Endothelial cell of umbilical vein (primary cell): ENCODE data around the gene DTD1. TPM values are rescaled to one million over a fixed set of nuclear protein-coding genes. Genes with fewer than 3 reads are reported as not detected.

Experiments
- BruUV-seq: library from RNA; stranded (reverse); fragments of 400-500 nt; replicated peaks from 2 replicates; lab custom pipeline; 2021; lab: Mats Ljungman, UMichigan
- CTCF ChIA-PET: fragments of 300-600, 350-600 bp; sonication (Branson Sonifier 250); formaldehyde crosslinking; loops from one replicate; lab custom pipeline; 2021; ENCODE audit warnings: antibody characterized with exemption, inconsistent platforms; lab: Charles Lee
- POLR2A ChIA-PET: fragments of 300-600, 350-600 bp; sonication (Branson Sonifier 250); formaldehyde crosslinking; loops from one replicate; lab custom pipeline; 2021; ENCODE audit warnings: antibody characterized with exemption, inconsistent platforms; lab: Charles Lee
- DNase-seq: peaks from one replicate; pipeline ENCODE4 v3.0.0-alpha.2; 2011; ENCODE audit warnings: low read depth, low spot score
- FAIRE-seq: peaks from 2 replicates; lab custom pipeline; 2011; peaks lifted over from hg19 to GRCh38; lab: Jason Lieb, UNC
- H2AFZ ChIP-seq: 2 replicates; pipeline ENCODE4 v1.6.0; 2012; ENCODE audit warnings: low read depth, low read length, control low read depth, inconsistent platforms
- H3K27ac ChIP-seq: 2 replicates; pipeline ENCODE4 v1.5.1; 2011; ENCODE audit warnings: low read depth, mild to moderate bottlenecking, control low read depth, low read length, moderate library complexity; ENCODE audit not compliant: insufficient read depth
- H3K27me3 ChIP-seq, 2 experiments: 2 replicates each; pipeline versions ENCODE4 v1.6.0 to v1.6.1; 2011; ENCODE audit warnings: low read length in 2 of 2, mixed read lengths in 1 of 2; ENCODE audit not compliant: control insufficient read depth in 2 of 2, insufficient read depth in 2 of 2
- H3K36me3 ChIP-seq, 2 experiments: 2 replicates in 1 of 2; 3 replicates in 1 of 2; pipeline ENCODE4 v1.5.1; 2011; ENCODE audit warnings: low read length in 2 of 2, mild to moderate bottlenecking in 1 of 2, moderate library complexity in 1 of 2; ENCODE audit not compliant: control insufficient read depth in 2 of 2, insufficient read depth in 2 of 2; ENCODE audit errors: extremely low read depth in 1 of 2
- H3K4me1 ChIP-seq: 3 replicates; pipeline ENCODE4 v1.5.1; 2011; ENCODE audit warnings: mild to moderate bottlenecking, low read length; ENCODE audit not compliant: control insufficient read depth, insufficient read depth; ENCODE audit errors: extremely low read depth
- H3K4me2 ChIP-seq: 2 replicates; pipeline ENCODE4 v1.6.1; 2011; ENCODE audit warnings: low read length, control low read depth, mixed read lengths; ENCODE audit not compliant: insufficient read depth
- H3K4me3 ChIP-seq, 3 experiments: fragments of 200-600 bp in 1 of 3; sonication (generic), shearing (Covaris generic) in 1 of 3; replicated peaks in 1 of 3; 2 replicates each; pipeline ENCODE4 v1.5.1; 2011 to 2016; ENCODE audit warnings: control low read depth in 3 of 3, low read length in 3 of 3, mild to moderate bottlenecking in 2 of 3, inconsistent platforms in 1 of 3, low read depth in 1 of 3, moderate library complexity in 1 of 3; ENCODE audit not compliant: insufficient read depth in 1 of 3
- H3K79me2 ChIP-seq: 2 replicates; pipeline ENCODE4 v1.6.0; 2012; ENCODE audit warnings: low read length, inconsistent platforms; ENCODE audit not compliant: control insufficient read depth, insufficient read depth
- H3K9ac ChIP-seq: replicated peaks from 2 replicates; pipeline ENCODE3; 2011; ENCODE audit warnings: low read length, control low read depth; ENCODE audit not compliant: insufficient read depth; ENCODE audit errors: extremely low read depth
- H3K9me1 ChIP-seq: replicated peaks from 3 replicates; pipeline ENCODE4 v1.6.0; 2011; ENCODE audit warnings: mild to moderate bottlenecking, low read length; ENCODE audit not compliant: control insufficient read depth, insufficient read depth; ENCODE audit errors: extremely low read depth
- H3K9me3 ChIP-seq: replicated peaks from 2 replicates; pipeline ENCODE4 v1.5.1; 2012; ENCODE audit warnings: low read length, inconsistent platforms; ENCODE audit not compliant: control insufficient read depth, insufficient read depth
- H4K20me1 ChIP-seq: replicated peaks from 2 replicates; pipeline ENCODE3; 2011; ENCODE audit warnings: mild to moderate bottlenecking, low read length; ENCODE audit not compliant: control insufficient read depth, insufficient read depth; ENCODE audit errors: extremely low read depth
- CTCF ChIP-seq, 2 donors: IDR thresholded peaks; 1 replicate in 1 of 2; 2 replicates in 1 of 2; pipeline ENCODE4 v1.5.1; 2011; ENCODE audit warnings: low read length in 2 of 2, mild to moderate bottlenecking in 2 of 2, moderate library complexity in 2 of 2, control low read depth in 1 of 2, inconsistent platforms in 1 of 2, low read depth in 1 of 2; ENCODE audit not compliant: insufficient read depth in 1 of 2; ENCODE audit errors: extremely low read depth in 1 of 2
- EZH2 ChIP-seq: IDR thresholded peaks from 2 replicates; pipeline ENCODE4 v1.6.1; 2012; ENCODE audit warnings: borderline replicate concordance, low read depth, mild to moderate bottlenecking, moderate library complexity, low read length, inconsistent platforms; ENCODE audit not compliant: severe bottlenecking
- FOS ChIP-seq: IDR thresholded peaks from 2 replicates; pipeline ENCODE4 v1.6.1; 2011; ENCODE audit warnings: mild to moderate bottlenecking, low read length, moderate library complexity, borderline replicate concordance; ENCODE audit not compliant: insufficient read depth
- GATA2 ChIP-seq: IDR thresholded peaks from 2 replicates; pipeline ENCODE4 v1.7.0; 2011; ENCODE audit warnings: low read depth, mild to moderate bottlenecking, moderate library complexity, mixed read lengths, low read length; ENCODE audit not compliant: insufficient read length, insufficient read depth
- JUN ChIP-seq: IDR thresholded peaks from 2 replicates; pipeline ENCODE4 v1.6.1; 2011; ENCODE audit warnings: borderline replicate concordance, low read depth; ENCODE audit not compliant: insufficient read length, insufficient read depth
- MAX ChIP-seq: IDR thresholded peaks from 2 replicates; pipeline ENCODE4 v1.6.1; 2011; ENCODE audit not compliant: insufficient read depth, insufficient read length
- MYC ChIP-seq: IDR thresholded peaks from one replicate; pipeline ENCODE4 v1.6.1; 2011; ENCODE audit warnings: mild to moderate bottlenecking, low read depth, low read length
- POLR2A ChIP-seq: IDR thresholded peaks from 2 replicates; pipeline ENCODE4 v1.6.1; 2012; ENCODE audit warnings: low read depth, mild to moderate bottlenecking, control low read depth, low read length
- POLR2AphosphoS5 ChIP-seq: IDR thresholded peaks from 2 replicates; pipeline ENCODE4 v1.6.1; 2012; ENCODE audit warnings: low read depth, mild to moderate bottlenecking, control low read depth, low read length, moderate library complexity; ENCODE audit not compliant: insufficient read depth
- dilution Hi-C: fragments of 300-500 bp; cut with MboI; formaldehyde crosslinking; loops from one replicate; pipeline ENCODE4 v1.15.0; 2019; ENCODE audit warnings: low sequenced_read_pairs; ENCODE audit not compliant: extremely low pct_ligation_motif_present
- intact Hi-C: fragments of 100-400 bp; cut with micrococcal nuclease; formaldehyde crosslinking; loops from one replicate; pipeline ENCODE4 v1.10.0; 2022
- polyA plus RNA-seq, 4 experiments: library from polyadenylated mRNA; depleted of rRNA in 3 of 4; stranded (reverse) in 3 of 4; unstranded in 1 of 4; fragments of >200 nt; gene quantifications; 2 replicates each; pipeline versions ENCODE4 v1.2.1 to v1.2.3, GENCODE V29; 2011 to 2012; ENCODE audit warnings: missing spikeins in 1 of 4
- total RNA-seq: library from RNA; stranded (reverse); gene quantifications from 2 replicates; pipeline ENCODE4 v1.2.3, GENCODE V29; 2021

DTD1 gene
- total and polyA plus RNA-seq, 2 donors (not counting 3 experiments of a cell fraction or from before 2014, with no cell fraction given), result 48.2 to 50.8 TPM

GRCh38 chr20:18715564-18715963 lies 127.7 kb downstream of the DTD1 start:
- BruUV-seq, result no TSS peak
- no peak for TF ChIP-seq JUN
- no peak for TF ChIP-seq FOS
- TF ChIP-seq GATA2, result no peak
- no peak for TF ChIP-seq CTCF (IDR thresholded peaks at IDR 0.05; ENCODE audit: extremely low read depth in 1 of 2, insufficient read depth in 1 of 2, low read depth in 1 of 2, low read length in 2 of 2)
- no peak for TF ChIP-seq POLR2A
- no peak for TF ChIP-seq MYC
- no peak for TF ChIP-seq POLR2AphosphoS5
- no peak for TF ChIP-seq MAX
- TF ChIP-seq EZH2, result no peak
- intact Hi-C loops (no loop called here), dilution Hi-C loops (no loop called here)
- Histone ChIP-seq H3K79me2 (no peaks in the 10 kb centered on the region), H3K4me2 (no peak overlapping the region), H3K9me1 (no peaks in the 10 kb centered on the region), H3K4me1 (no peaks in the 10 kb centered on the region), H3K9me3 (no peaks in the 10 kb centered on the region), H3K4me3 (no peak overlapping the region), H4K20me1 (peaks cover 4% of the 10 kb centered on the region), H3K36me3 (no peaks in the 10 kb centered on the region), H2AFZ (no peak overlapping the region), H3K27ac (no peak overlapping the region), H3K27me3 (no peaks in the 10 kb centered on the region), H3K9ac (no peak overlapping the region)
- DNase-seq (no peak), FAIRE-seq (no peak)
- POLR2A ChIA-PET, result no interaction called here
- CTCF ChIA-PET, result no interaction called here
